Measurements from ENCODE around the gene ARFGAP1.

ARFGAP1 gene

GRCh38 chr20:63309261-63310071, 36.9 kb downstream of the ARFGAP1 start:
- DNase-seq (ENCODE audit: low spot score), result peak; percentile 25

DNA sequence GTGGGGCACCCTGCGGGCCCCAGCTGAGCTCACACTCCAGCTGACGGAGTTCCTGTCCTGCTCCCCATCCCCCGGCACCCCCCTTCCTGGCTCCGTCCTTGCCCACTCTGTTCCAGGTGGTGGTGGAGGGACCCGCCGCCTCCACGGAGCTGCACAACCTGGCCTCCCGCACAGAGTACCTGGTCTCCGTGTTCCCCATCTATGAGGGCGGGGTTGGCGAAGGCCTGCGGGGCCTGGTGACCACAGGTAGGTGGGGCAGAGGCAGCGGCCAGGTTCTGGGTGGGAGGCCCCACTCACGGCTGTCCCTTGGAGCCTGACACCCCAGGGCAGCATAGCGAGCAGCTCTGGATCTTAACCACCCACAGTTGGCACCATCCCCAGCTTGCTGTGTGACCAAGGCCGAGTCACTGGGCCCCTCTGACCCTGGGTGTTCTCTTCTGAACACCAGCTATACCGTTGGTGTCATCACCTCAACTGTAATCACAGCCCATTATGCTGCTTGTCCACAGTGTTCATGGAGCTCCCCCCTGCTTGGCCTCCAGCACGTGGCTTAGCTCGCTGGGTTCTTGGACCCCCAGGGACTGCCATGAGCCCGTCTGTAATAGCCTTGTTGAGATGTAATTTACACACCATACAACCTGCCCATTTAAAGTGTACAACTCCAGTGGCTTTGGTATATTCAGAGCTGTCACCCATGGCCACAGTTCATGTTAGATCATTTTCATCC, 37.8 kb downstream of the ARFGAP1 start:
- DNase-seq (ENCODE audit: low spot score), result no peak

- DNase-seq (ENCODE audit: low spot score), result no peak
Observed at GRCh38 chr20:63311186-63311832, 38.7 kb downstream of the ARFGAP1 start.

- no peak for DNase-seq (ENCODE audit: low spot score)
Observed at GRCh38 chr20:63311833-63312243, 39.2 kb downstream of the ARFGAP1 start.

GRCh38 chr20:63312273-63312672, 39.7 kb downstream of the ARFGAP1 start:
- DNase-seq (ENCODE audit: low spot score), result no peak

GRCh38 chr20:63312690-63313348, 40.2 kb downstream of the ARFGAP1 start:
- no peak for DNase-seq (ENCODE audit: low spot score)

DNA sequence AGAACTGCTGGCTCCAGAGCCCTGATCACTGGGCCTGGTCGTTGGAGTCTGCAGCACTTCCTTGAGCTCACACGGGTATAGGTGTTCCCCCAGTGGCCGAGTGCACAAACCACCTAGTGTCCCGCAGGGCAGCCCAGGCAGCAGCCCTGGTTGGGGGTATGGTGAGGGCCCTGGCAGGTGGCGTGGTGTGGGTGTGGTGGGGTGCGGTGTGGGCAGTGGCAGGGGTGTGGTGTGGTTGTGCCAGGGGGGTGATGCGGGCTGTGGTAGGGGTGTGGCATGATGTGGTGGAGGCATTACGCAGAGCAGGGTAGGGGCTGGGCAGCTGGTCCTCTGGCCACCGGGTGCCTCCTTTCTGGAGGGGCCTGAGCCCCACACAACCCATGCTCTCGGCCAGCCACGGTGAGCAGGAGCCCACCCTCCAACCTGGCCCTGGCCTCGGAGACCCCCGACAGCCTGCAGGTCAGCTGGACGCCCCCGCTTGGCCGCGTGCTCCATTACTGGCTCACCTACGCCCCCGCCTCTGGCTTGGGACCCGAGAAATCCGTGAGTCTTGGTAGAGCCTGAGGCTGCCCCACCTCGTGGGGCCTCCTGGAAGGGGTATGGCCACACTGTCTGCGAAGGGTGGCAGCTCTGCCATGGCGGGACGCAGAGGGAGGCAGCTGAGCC, 40.9 kb downstream of the ARFGAP1 start:
- no peak for DNase-seq (ENCODE audit: low spot score)

DNA sequence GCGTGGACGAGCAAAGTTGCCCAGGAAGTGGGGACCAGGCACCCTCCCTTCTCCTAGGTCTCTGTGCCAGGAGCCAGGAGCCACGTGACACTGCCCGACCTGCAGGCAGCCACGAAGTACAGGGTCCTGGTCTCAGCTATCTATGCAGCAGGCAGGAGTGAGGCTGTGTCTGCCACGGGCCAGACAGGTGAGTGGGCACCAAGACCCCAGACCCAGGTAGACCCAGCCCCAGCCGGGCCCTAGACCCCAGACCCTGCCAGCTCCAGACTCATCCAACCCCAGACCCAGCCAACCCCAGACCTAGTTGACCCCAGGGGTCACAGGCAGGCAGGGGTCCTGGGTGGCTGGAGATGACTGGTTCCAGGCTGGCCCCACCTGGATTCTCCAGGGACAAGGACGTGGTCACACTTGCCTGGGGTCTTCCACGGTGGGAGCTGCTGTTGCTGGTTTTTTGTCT, 41.4 kb downstream of the ARFGAP1 start:
- DNase-seq (ENCODE audit: low spot score), result peak; percentile 20

DNA sequence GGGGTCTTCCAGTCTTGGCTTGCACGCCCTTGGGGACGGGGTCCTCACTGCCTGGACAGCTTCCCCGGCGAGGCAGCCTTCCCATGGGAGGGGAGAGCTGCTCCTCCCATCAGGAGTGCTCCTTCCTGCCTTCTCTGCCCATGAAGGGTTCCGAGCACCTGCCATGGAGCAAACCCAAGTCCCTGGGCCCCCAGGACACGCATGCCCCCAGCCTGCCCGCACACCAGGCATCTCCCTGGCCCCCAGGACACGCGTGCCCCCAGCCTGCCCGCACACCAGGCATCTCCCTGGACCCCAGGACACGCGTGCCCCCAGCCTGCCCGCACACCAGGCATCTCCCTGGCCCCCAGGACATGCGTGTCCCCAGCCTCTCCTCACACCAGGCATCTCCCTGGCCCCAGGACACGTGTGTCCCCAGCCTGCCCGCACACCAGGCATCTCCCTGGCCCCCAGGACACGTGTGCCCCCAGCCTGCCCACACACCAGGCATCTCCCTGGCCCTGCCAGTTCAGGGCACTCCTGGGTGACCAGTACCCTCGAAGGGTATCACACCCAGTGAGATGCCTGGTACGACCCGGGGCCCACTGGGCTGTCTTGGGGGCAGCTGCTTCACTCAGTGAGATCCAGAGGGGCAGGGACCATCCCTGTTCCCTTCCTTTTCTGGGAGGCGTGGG, 42.1 kb downstream of the ARFGAP1 start:
- no peak for DNase-seq (ENCODE audit: low spot score)

DNA sequence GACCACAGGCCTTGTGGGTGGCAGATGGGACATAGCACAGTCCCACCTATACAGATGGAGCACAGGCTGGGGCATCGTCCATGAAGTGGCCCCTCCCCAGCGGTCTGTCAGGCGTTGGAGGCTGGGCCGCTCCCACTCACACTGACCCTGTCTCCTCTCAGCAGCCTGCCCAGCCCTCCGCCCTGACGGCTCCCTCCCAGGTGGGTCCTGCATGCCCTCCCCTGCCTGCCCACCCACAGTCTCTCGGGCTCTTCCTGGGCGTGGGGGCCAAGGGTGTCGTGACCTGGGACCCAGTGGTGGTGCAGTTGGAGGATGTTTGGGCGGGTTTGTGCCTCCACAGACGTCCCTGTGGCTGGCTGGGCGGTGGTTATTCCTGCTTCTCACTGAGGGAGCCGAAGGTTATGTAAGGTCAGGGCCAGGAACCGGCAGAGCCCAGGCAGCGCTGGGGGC, 42.7 kb downstream of the ARFGAP1 start:
- DNase-seq (ENCODE audit: low spot score), result no peak

DNA sequence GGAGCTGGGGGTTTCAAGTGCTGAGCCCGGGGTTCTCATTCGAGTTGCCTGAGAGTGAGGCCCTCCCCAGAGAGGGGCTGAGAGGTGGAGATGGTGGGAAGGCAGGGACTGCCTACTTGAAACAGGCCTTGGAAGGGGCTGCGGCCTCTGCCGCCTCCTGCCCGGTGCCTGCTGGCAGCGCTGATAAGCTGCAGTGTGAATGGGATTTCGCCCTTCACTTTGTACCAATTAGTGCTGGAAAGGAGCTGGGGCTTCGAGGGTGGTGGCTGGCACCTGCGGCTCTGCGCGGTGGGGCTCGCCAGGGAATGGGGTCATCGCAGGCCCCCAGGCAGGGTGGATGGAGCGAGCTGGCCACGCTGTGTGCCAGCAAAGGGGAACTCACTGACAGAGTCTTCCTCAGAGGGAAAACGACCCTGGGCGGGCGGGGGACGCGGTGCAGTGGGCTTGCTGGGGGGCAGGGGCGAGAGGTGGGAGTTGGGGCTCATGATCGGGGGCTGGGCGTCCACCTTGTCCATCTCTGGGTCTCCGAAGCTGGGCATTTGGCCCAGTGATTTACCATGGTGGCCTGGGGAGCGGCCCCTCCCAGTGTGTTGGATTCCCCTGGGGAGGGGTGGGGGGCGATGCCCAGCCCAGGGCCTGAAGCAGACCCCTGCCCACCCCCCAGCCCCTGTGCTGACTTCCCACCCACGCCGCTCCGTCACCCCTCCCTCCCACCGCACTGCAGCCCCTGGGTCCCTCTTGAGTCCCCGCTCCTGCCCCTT, 43.3 kb downstream of the ARFGAP1 start:
- DNase-seq (ENCODE audit: low spot score), result no peak

DNA sequence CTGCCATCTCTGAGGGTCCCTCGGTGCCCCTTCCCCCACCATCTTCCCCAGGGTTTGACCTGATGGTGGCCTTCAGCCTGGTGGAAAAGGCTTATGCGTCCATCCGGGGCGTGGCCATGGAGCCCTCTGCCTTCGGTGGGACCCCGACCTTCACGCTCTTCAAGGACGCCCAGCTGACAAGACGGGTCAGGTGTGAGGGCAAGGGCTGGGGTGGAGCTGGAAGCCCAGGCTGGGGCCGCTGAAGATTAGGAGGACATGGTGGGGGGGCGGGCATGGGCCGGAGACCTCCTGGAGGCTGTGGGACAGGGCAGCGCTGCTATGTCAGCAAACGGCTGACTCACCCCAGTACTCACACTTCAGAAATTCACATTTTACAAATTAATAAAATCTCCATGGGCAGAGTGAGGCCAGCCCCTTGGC, 43.9 kb downstream of the ARFGAP1 start:
- no peak for DNase-seq (ENCODE audit: low spot score)

DNA sequence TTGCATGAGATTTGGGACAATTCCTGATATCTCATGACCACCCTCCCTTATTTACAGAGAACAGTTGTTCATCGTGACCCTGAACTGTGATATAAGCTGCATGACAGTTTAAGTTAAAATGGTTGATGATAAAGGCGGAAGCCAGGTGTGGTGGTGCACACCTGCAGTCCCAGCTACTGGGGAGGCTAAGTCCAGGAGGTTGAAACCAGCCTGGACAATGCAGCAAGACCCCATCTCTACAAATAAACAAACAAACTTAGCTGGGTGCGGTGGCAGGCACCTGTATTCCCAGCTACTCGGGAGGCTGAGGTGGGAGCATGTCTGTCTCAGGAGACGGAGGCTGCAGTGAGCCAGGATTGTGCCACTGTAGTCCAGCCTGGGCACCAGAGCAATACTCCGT, 44.4 kb downstream of the ARFGAP1 start:
- no peak for DNase-seq (ENCODE audit: low spot score)

DNA sequence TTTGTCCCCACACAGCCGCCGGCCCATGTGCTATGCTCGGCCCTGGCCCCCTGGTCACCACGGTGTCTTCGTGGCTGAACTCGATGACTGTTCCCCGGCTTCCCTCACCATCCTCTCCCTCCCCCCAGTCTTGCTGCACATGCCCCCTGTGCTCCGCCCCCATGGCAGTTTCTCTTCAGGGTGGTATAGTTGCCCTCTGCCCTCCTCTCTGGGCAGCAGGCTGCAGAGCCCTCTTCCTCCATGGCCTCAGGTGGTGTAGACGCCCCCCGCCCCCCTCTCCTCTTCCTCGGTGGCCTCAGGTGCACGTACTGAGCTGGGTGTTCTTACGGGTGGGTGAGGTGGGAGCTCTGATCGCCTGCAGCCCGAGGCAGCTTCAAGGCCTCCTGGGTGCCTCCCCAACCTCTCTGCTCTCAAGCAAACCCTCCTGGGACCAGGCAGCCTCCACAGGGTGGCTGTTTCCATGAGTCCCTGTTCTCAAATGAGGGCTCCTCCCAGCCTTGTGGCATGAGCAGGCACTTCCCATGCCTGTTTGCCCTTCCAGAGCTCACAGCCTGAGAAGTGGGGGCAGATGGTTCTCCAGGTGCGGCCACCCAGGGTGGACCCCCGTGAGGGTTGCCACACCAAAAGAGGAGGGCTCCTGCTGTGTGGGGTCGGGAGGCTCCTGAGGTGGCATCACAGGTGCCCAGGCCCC, 45.1 kb downstream of the ARFGAP1 start:
- DNase-seq (ENCODE audit: low spot score), result no peak

DNA sequence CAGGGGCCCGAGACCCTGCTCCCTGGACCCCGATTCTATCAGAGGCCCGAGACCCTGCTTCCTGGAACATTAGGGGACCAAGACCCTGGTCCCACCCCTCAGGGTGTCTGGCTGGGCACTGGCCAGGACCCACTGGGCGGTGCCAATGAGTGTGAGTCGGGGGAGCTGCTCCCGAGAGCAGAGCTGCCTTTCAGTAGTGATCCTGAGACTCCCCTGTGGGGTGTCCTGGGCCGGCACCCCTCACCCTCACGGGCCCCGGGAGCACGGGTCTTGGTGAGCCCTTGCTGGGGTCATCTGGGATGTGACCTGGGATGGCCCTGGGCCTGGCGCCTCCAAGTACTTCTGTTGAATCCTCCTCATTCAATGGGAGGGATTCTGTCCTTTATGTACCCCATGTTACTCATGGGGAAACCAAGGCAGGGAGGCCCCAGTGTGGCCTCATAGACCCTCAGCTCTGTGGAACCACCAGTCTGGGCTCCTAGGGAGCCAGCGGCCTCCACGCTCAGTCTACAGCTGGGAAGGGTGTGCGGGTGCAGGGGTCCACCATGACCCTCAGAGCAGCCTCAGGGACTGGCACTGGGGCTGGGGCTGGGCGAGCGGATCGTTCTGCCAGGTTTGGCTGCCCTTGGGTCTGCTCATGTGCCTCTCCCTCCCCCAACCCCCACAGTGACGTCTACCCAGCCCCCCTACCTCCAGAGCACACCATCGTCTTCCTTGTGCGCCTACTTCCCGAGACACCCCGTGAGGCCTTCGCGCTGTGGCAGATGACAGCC, 46.0 kb downstream of the ARFGAP1 start:
- DNase-seq (ENCODE audit: low spot score), result no peak

- no peak for DNase-seq (ENCODE audit: low spot score)
Observed at GRCh38 chr20:63319164-63320040, 46.8 kb downstream of the ARFGAP1 start.

DNA sequence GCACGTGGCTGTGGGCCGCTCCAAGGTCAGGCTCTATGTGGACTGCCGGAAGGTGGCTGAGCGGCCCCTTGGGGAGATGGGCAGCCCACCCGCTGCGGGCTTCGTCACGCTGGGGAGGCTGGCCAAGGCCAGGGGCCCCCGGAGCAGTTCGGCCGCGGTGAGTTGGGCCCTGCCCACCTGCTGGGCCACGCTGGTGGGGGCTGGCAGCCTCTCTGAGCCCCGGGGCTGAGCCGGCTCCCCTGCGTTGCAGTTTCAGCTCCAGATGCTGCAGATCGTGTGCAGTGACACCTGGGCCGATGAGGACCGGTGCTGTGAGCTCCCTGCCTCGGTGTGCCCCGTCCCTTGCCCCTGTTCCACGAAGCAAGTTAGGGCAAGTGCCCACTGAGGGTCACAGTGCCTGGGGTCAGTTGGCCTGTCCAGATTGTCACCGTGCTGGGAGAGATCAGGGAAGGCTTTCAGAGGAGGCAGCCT, 47.5 kb downstream of the ARFGAP1 start:
- DNase-seq (ENCODE audit: low spot score), result no peak
